ENCODE data around the gene NDUFC2.

DNA sequence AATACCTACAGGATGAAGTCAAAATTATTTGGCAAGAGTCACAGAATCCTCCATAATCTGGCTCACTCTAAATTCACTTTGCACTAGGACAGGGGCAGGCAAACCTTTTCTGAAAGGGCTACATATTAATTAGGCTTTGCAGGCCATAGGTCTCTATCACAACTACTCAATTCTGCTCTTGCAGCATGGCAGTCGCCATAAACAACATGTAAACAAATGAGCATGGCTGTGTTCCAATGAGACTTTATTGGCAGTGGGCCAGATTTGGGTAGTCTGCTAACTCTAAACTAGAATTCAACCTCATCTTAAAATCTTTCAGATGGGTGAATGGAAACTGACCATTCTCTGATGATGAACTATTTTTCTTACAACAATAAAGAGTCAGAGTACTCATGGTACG, 10.2 kb downstream of the NDUFC2 start:
- TF ChIP-seq, protein P1, sequence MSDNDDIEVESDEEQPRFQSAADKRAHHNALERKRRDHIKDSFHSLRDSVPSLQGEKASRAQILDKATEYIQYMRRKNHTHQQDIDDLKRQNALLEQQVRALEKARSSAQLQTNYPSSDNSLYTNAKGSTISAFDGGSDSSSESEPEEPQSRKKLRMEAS (IDR thresholded peaks at IDR 0.05): no peak
- TF ChIP-seq, protein P2, sequence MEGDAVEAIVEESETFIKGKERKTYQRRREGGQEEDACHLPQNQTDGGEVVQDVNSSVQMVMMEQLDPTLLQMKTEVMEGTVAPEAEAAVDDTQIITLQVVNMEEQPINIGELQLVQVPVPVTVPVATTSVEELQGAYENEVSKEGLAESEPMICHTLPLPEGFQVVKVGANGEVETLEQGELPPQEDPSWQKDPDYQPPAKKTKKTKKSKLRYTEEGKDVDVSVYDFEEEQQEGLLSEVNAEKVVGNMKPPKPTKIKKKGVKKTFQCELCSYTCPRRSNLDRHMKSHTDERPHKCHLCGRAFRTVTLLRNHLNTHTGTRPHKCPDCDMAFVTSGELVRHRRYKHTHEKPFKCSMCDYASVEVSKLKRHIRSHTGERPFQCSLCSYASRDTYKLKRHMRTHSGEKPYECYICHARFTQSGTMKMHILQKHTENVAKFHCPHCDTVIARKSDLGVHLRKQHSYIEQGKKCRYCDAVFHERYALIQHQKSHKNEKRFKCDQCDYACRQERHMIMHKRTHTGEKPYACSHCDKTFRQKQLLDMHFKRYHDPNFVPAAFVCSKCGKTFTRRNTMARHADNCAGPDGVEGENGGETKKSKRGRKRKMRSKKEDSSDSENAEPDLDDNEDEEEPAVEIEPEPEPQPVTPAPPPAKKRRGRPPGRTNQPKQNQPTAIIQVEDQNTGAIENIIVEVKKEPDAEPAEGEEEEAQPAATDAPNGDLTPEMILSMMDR (IDR thresholded peaks at IDR 0.05; ENCODE audit: control extremely low read depth in 1 of 3, insufficient read depth in 1 of 3, low read depth in 1 of 3, low read length in 3 of 3): no peak
- TF ChIP-seq CHD1 (IDR thresholded peaks at IDR 0.05; ENCODE audit: low read depth, low read length) (no peak), GABPA (IDR thresholded peaks at IDR 0.05; ENCODE audit: borderline replicate concordance, insufficient read depth, low read length) (no peak), ATF3 (IDR thresholded peaks at IDR 0.05; ENCODE audit: insufficient read depth, low read depth, low read length) (no peak), NRF1 (IDR thresholded peaks at IDR 0.05; ENCODE audit: low read depth, low read length) (no peak), EZH2 (IDR thresholded peaks at IDR 0.05; ENCODE audit: low read depth, low read length, severe bottlenecking) (no peak), SIN3A (conservative IDR thresholded peaks at IDR 0.05 in 1 of 2, IDR thresholded peaks at IDR 0.05 in 1 of 2; ENCODE audit: low read depth in 1 of 2, low read length in 2 of 2) (no peak), ZNF274 (IDR thresholded peaks at IDR 0.05; ENCODE audit: borderline replicate concordance, extremely low read depth, low read length) (no peak), RAD21 (IDR thresholded peaks at IDR 0.05 in 1 of 2, conservative IDR thresholded peaks at IDR 0.05 in 1 of 2; ENCODE audit: low read depth in 2 of 2, low read length in 2 of 2) (no peak), CEBPB (IDR thresholded peaks at IDR 0.05; ENCODE audit: low read depth, low read length) (no peak), POLR2AphosphoS5 (IDR thresholded peaks at IDR 0.05; ENCODE audit: low read depth, low read length) (no peak), SRF (IDR thresholded peaks at IDR 0.05; ENCODE audit: low read depth, low read length) (no peak)

Data from H1 (cell line).